ENCODE data around the gene LMAN2.

- no peak for TF ChIP-seq CTCF (IDR thresholded peaks at IDR 0.05; ENCODE audit: low read depth, low read length, poor library complexity, severe bottlenecking)
- no peak for TF ChIP-seq EZH2phosphoT487 (IDR thresholded peaks at IDR 0.05; ENCODE audit: borderline replicate concordance, low read length)
Measured at GRCh38 chr5:177359451-177359851, 8.0 kb upstream of the LMAN2 start.
